Measurements from ENCODE around the gene LIMD2.

DNA sequence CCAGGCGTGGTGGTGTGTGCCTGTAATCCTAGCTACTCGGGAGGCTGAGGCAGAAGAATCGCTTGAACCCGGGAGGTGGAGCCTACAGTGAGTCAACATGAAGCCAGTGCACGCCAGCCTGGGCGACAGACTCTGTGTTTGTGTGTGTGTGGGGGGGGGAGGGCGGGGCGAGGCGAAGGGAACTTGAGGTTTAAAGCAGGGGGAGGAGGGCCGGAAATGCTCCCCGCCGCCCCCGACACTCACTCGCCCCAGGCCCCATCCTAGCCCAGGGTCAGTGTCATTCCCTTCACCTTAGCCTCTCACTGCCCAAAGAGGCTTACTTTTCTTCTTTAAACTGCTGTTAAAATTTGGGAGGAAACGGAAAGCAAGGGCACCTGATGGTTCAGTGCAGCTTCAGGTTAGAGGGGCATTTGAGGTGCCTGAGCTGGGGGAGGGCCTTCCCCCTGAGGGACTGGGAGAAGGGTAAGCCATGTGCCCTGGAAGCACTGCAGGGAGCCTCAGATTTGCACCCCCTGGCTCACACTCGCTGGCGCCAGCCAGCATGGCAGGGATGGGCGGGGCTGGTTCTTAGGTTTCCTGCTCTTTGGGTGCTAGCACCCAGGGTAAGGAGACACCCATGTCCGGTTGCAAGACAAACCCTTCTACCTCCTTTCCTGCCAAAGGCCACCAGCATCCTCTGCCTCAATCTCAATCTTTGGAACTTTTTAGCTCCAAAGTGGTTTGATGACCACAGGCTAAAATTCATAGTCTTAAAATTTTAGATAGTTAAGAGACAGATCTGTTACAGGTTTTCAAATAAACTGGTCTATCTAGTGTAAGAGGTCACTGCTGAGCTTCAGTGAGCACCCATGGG lies 2.2 kb upstream of the LIMD2 start:
- no peak for TF ChIP-seq GLIS1 (tag by site-specific recombination; IDR thresholded peaks at IDR 0.05)
- TF ChIP-seq, protein P1, sequence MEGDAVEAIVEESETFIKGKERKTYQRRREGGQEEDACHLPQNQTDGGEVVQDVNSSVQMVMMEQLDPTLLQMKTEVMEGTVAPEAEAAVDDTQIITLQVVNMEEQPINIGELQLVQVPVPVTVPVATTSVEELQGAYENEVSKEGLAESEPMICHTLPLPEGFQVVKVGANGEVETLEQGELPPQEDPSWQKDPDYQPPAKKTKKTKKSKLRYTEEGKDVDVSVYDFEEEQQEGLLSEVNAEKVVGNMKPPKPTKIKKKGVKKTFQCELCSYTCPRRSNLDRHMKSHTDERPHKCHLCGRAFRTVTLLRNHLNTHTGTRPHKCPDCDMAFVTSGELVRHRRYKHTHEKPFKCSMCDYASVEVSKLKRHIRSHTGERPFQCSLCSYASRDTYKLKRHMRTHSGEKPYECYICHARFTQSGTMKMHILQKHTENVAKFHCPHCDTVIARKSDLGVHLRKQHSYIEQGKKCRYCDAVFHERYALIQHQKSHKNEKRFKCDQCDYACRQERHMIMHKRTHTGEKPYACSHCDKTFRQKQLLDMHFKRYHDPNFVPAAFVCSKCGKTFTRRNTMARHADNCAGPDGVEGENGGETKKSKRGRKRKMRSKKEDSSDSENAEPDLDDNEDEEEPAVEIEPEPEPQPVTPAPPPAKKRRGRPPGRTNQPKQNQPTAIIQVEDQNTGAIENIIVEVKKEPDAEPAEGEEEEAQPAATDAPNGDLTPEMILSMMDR (tag by site-specific recombination; IDR thresholded peaks at IDR 0.05): no peak
- TF ChIP-seq YY1 (tag by site-specific recombination; IDR thresholded peaks at IDR 0.05): no peak
- no peak for TF ChIP-seq ZBTB8A (tag by site-specific recombination; IDR thresholded peaks at IDR 0.05)
- no peak for TF ChIP-seq RBAK (tag by site-specific recombination; IDR thresholded peaks at IDR 0.05)
- no peak for TF ChIP-seq SP2 (tag by site-specific recombination; IDR thresholded peaks at IDR 0.05)
- TF ChIP-seq ZNF423 (tag by site-specific recombination; IDR thresholded peaks at IDR 0.05): no peak
- TF ChIP-seq, protein P2, sequence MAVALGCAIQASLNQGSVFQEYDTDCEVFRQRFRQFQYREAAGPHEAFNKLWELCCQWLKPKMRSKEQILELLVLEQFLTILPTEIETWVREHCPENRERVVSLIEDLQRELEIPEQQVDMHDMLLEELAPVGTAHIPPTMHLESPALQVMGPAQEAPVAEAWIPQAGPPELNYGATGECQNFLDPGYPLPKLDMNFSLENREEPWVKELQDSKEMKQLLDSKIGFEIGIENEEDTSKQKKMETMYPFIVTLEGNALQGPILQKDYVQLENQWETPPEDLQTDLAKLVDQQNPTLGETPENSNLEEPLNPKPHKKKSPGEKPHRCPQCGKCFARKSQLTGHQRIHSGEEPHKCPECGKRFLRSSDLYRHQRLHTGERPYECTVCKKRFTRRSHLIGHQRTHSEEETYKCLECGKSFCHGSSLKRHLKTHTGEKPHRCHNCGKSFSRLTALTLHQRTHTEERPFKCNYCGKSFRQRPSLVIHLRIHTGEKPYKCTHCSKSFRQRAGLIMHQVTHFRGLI (tag by site-specific recombination; IDR thresholded peaks at IDR 0.05): no peak
- TF ChIP-seq, protein P3, sequence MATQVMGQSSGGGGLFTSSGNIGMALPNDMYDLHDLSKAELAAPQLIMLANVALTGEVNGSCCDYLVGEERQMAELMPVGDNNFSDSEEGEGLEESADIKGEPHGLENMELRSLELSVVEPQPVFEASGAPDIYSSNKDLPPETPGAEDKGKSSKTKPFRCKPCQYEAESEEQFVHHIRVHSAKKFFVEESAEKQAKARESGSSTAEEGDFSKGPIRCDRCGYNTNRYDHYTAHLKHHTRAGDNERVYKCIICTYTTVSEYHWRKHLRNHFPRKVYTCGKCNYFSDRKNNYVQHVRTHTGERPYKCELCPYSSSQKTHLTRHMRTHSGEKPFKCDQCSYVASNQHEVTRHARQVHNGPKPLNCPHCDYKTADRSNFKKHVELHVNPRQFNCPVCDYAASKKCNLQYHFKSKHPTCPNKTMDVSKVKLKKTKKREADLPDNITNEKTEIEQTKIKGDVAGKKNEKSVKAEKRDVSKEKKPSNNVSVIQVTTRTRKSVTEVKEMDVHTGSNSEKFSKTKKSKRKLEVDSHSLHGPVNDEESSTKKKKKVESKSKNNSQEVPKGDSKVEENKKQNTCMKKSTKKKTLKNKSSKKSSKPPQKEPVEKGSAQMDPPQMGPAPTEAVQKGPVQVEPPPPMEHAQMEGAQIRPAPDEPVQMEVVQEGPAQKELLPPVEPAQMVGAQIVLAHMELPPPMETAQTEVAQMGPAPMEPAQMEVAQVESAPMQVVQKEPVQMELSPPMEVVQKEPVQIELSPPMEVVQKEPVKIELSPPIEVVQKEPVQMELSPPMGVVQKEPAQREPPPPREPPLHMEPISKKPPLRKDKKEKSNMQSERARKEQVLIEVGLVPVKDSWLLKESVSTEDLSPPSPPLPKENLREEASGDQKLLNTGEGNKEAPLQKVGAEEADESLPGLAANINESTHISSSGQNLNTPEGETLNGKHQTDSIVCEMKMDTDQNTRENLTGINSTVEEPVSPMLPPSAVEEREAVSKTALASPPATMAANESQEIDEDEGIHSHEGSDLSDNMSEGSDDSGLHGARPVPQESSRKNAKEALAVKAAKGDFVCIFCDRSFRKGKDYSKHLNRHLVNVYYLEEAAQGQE (tag by site-specific recombination; IDR thresholded peaks at IDR 0.05): no peak
- no peak for TF ChIP-seq ZNF274 (IDR thresholded peaks at IDR 0.05; ENCODE audit: low read length)
- no peak for TF ChIP-seq ZNF274 (tag by site-specific recombination; IDR thresholded peaks at IDR 0.05; ENCODE audit: borderline replicate concordance)
- TF ChIP-seq ZNF184 (tag by site-specific recombination; IDR thresholded peaks at IDR 0.05): no peak
- TF ChIP-seq, protein P4, sequence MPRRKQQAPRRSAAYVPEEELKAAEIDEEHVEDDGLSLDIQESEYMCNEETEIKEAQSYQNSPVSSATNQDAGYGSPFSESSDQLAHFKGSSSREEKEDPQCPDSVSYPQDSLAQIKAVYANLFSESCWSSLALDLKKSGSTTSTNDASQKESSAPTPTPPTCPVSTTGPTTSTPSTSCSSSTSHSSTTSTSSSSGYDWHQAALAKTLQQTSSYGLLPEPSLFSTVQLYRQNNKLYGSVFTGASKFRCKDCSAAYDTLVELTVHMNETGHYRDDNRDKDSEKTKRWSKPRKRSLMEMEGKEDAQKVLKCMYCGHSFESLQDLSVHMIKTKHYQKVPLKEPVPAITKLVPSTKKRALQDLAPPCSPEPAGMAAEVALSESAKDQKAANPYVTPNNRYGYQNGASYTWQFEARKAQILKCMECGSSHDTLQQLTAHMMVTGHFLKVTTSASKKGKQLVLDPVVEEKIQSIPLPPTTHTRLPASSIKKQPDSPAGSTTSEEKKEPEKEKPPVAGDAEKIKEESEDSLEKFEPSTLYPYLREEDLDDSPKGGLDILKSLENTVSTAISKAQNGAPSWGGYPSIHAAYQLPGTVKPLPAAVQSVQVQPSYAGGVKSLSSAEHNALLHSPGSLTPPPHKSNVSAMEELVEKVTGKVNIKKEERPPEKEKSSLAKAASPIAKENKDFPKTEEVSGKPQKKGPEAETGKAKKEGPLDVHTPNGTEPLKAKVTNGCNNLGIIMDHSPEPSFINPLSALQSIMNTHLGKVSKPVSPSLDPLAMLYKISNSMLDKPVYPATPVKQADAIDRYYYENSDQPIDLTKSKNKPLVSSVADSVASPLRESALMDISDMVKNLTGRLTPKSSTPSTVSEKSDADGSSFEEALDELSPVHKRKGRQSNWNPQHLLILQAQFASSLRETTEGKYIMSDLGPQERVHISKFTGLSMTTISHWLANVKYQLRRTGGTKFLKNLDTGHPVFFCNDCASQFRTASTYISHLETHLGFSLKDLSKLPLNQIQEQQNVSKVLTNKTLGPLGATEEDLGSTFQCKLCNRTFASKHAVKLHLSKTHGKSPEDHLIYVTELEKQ (tag by site-specific recombination; IDR thresholded peaks at IDR 0.05; ENCODE audit: borderline replicate concordance): no peak
- TF ChIP-seq, protein P5, sequence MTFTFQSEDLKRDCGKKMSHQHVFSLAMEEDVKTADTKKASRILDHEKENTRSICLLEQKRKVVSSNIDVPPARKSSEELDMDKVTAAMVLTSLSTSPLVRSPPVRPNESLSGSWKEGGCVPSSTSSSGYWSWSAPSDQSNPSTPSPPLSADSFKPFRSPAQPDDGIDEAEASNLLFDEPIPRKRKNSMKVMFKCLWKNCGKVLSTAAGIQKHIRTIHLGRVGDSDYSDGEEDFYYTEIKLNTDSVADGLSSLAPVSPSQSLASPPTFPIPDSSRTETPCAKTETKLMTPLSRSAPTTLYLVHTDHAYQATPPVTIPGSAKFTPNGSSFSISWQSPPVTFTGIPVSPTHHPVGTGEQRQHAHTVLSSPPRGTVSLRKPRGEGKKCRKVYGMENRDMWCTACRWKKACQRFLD (tag by site-specific recombination; IDR thresholded peaks at IDR 0.05): no peak
- no peak for TF ChIP-seq ZNF530 (tag by site-specific recombination; IDR thresholded peaks at IDR 0.05; ENCODE audit: low read depth)
